HCT116 (cell line): ENCODE measurements around the gene GATA3. TPM values are rescaled to one million over a fixed set of nuclear protein-coding genes. Genes with fewer than 3 reads are reported as not detected.

ENCODE experiments used
- ATAC-seq: fragments of 200-7000 bp; cut with Tn5 transposase; 2 replicates; pipeline ENCODE4 v1.9.1; 2020; ENCODE audit warnings: mild to moderate bottlenecking, moderate library complexity
- BruUV-seq: library from RNA; stranded (reverse); fragments of 400-500 nt; replicated peaks from 2 replicates; lab custom pipeline; 2021; lab: Mats Ljungman, UMichigan
- CTCF ChIA-PET: fragments of 300-600 bp; sonication (Branson Sonifier 250); formaldehyde crosslinking; loops from one replicate; lab custom pipeline; 2021; ENCODE audit warnings: antibody characterized with exemption; lab: Charles Lee
- POLR2A ChIA-PET: fragments of 300-600, 350-600 bp; sonication (Branson Sonifier 250); formaldehyde crosslinking; loops from one replicate; lab custom pipeline; 2021; ENCODE audit warnings: antibody characterized with exemption; lab: Charles Lee
- RAD21 ChIA-PET, 2 experiments: fragments of 300-600 bp; sonication (Branson Sonifier 250); formaldehyde crosslinking; loops; one replicate each; lab custom pipeline; 2023; ENCODE audit warnings: low total read pairs in 2 of 2; ENCODE audit not compliant: uncharacterized antibody in 2 of 2, unreplicated experiment in 2 of 2, low non-redundant PET in 1 of 2; lab: Charles Lee
- DNase-seq: peaks from one replicate; pipeline ENCODE4 v3.0.0-alpha.2; 2010; ENCODE audit warnings: low read depth, low spot score
- H2AFZ ChIP-seq: fragments of 200-600 bp; shearing (Covaris generic), sonication (generic); 2 replicates; pipeline ENCODE4 v1.6.1; 2017; ENCODE audit warnings: low read depth, mixed run types, mixed read lengths, antibody characterized with exemption, low read length; ENCODE audit not compliant: poor library complexity, severe bottlenecking
- H3K27ac ChIP-seq: 2 replicates; pipeline ENCODE4 v1.5.1; 2012; ENCODE audit warnings: low read depth, low read length
- H3K27me3 ChIP-seq: fragments of 200-600 bp; sonication (generic); 2 replicates; pipeline ENCODE4 v1.6.1; 2016; ENCODE audit warnings: mixed run types, low read length, mixed read lengths; ENCODE audit not compliant: insufficient read depth
- H3K36me3 ChIP-seq, 2 experiments: fragments of 200-500 bp in 1 of 2; fragments of 200-600 bp in 1 of 2; sonication (Bioruptor generic) in 1 of 2; sonication (generic) in 1 of 2; 2 replicates each; pipeline versions ENCODE4 v1.5.1 to v1.6.1; 2014 to 2016; ENCODE audit warnings: low read length in 2 of 2, inconsistent platforms in 1 of 2, mixed read lengths in 1 of 2, mixed run types in 1 of 2; ENCODE audit not compliant: insufficient read depth in 2 of 2, control insufficient read depth in 1 of 2
- H3K4me1 ChIP-seq, 2 experiments: fragments of 200-600 bp in 1 of 2; sonication (generic) in 1 of 2; 2 replicates each; pipeline versions ENCODE4 v1.5.1 to v1.6.1; 2012 to 2017; ENCODE audit warnings: low read length in 2 of 2, inconsistent platforms in 1 of 2, mild to moderate bottlenecking in 1 of 2, mixed read lengths in 1 of 2, mixed run types in 1 of 2, moderate library complexity in 1 of 2; ENCODE audit not compliant: insufficient read depth in 2 of 2, control insufficient read depth in 1 of 2
- H3K4me2 ChIP-seq: fragments of 200-600 bp; sonication (generic); 2 replicates; pipeline ENCODE4 v1.6.1; 2017; ENCODE audit warnings: mixed run types, low read length, mixed read lengths
- H3K4me3 ChIP-seq, 2 experiments: fragments of 200-600 bp in 1 of 2; sonication (generic) in 1 of 2; replicated peaks in 1 of 2; 2 replicates each; pipeline ENCODE4 v1.5.1; 2011 to 2016; ENCODE audit warnings: low read length in 2 of 2, control low read depth in 1 of 2, low read depth in 1 of 2, mild to moderate bottlenecking in 1 of 2, mixed read lengths in 1 of 2, mixed run types in 1 of 2
- H3K79me2 ChIP-seq: fragments of 200-600 bp; sonication (generic); 2 replicates; pipeline ENCODE4 v1.6.1; 2017; ENCODE audit warnings: mild to moderate bottlenecking, mixed run types, low read length, moderate library complexity, mixed read lengths; ENCODE audit not compliant: insufficient read depth
- H3K9ac ChIP-seq: fragments of 200-600 bp; sonication (generic); 2 replicates; pipeline ENCODE4 v1.6.1; 2016; ENCODE audit warnings: low read length, mixed read lengths
- H3K9me2 ChIP-seq: fragments of 200-600 bp; sonication (generic), shearing (Covaris generic); 2 replicates; pipeline ENCODE4 v1.6.1; 2017; ENCODE audit warnings: mixed run types, mild to moderate bottlenecking, moderate library complexity; ENCODE audit not compliant: insufficient read depth
- H3K9me3 ChIP-seq, 2 experiments: fragments of 200-500 bp in 1 of 2; fragments of 200-600 bp in 1 of 2; sonication (Bioruptor generic) in 1 of 2; sonication (generic) in 1 of 2; 2 replicates each; pipeline ENCODE4 v1.6.1; 2014 to 2017; ENCODE audit warnings: low read length in 2 of 2, mixed read lengths in 2 of 2, inconsistent platforms in 1 of 2, low read depth in 1 of 2, mild to moderate bottlenecking in 1 of 2, mixed run types in 1 of 2, moderate library complexity in 1 of 2; ENCODE audit not compliant: control insufficient read depth in 1 of 2, insufficient read depth in 1 of 2
- H4K20me1 ChIP-seq: fragments of 200-600 bp; sonication (generic), shearing (Covaris generic); 2 replicates; pipeline ENCODE4 v1.6.1; 2017; ENCODE audit warnings: mixed run types, mild to moderate bottlenecking, moderate library complexity; ENCODE audit not compliant: insufficient read depth
- CEBPB ChIP-seq: IDR thresholded peaks from 2 replicates; pipeline ENCODE4 v1.6.1; 2012; ENCODE audit warnings: low read depth
- EGR1 ChIP-seq: IDR thresholded peaks from 2 replicates; pipeline ENCODE4 v1.6.1; 2012; ENCODE audit warnings: low read depth
- EZH2phosphoT487 ChIP-seq: fragments of 200-600 bp; IDR thresholded peaks from 2 replicates; pipeline ENCODE4 v1.6.1; 2018; ENCODE audit warnings: antibody characterized with exemption, borderline replicate concordance
- FOSL1 ChIP-seq: IDR thresholded peaks from 2 replicates; pipeline ENCODE4 v1.6.1; 2012; ENCODE audit warnings: low read depth
- JUND ChIP-seq: IDR thresholded peaks from 2 replicates; pipeline ENCODE4 v1.6.1; 2012
- POLR2A ChIP-seq: IDR thresholded peaks from 2 replicates; pipeline ENCODE4 v1.7.0; 2011; ENCODE audit warnings: borderline replicate concordance; ENCODE audit not compliant: insufficient read depth, insufficient read length; ENCODE audit errors: extremely low read depth
- RAD21 ChIP-seq: IDR thresholded peaks from 2 replicates; pipeline ENCODE4 v1.6.1; 2012; ENCODE audit warnings: low read depth, mild to moderate bottlenecking
- SP1 ChIP-seq: IDR thresholded peaks from 2 replicates; pipeline ENCODE4 v1.6.1; 2012; ENCODE audit warnings: low read depth
- SRF ChIP-seq: IDR thresholded peaks from 2 replicates; pipeline ENCODE4 v1.6.1; 2012; ENCODE audit warnings: low read depth
- ZNF274 ChIP-seq: fragments of 200-500 bp; sonication (Bioruptor generic); IDR thresholded peaks from 2 replicates; pipeline ENCODE4 v1.6.1; 2014; ENCODE audit warnings: mild to moderate bottlenecking, low read depth, low read length, inconsistent platforms
- intact Hi-C: fragments of 100-400 bp; cut with micrococcal nuclease; formaldehyde crosslinking; loops from 2 replicates; pipeline ENCODE4 v1.10.0; 2022
- total RNA-seq: library from RNA; stranded (reverse); gene quantifications from one replicate; pipeline ENCODE4 v1.2.1, GENCODE V29; 2021; ENCODE audit not compliant: unreplicated experiment
- TF ChIP-seq, protein P1 (sequence below): IDR thresholded peaks from 2 replicates; pipeline ENCODE4 v1.6.1; 2011; ENCODE audit warnings: mild to moderate bottlenecking, low read length, moderate library complexity; ENCODE audit not compliant: insufficient replicate concordance; ENCODE audit errors: extremely low read depth
- TF ChIP-seq, protein P2 (sequence below), 3 experiments: fragments of 200-600 bp in 1 of 3; sonication (generic) in 1 of 3; IDR thresholded peaks in 2 of 3; conservative IDR thresholded peaks in 1 of 3; 2 replicates each; pipeline ENCODE4 v1.5.1; 2012 to 2017; ENCODE audit warnings: low read depth in 2 of 3, low read length in 2 of 3, antibody characterized with exemption in 1 of 3, borderline replicate concordance in 1 of 3, control low read depth in 1 of 3, mild to moderate bottlenecking in 1 of 3, mixed read lengths in 1 of 3, mixed run types in 1 of 3, moderate library complexity in 1 of 3; ENCODE audit not compliant: insufficient read depth in 1 of 3
- TF ChIP-seq, protein P3 (sequence below): IDR thresholded peaks from 2 replicates; pipeline ENCODE4 v1.6.1; 2012; ENCODE audit warnings: low read depth

GATA3 gene
- total RNA-seq, 1 experiment from 2014 or later: 2.7 TPM

DNA sequence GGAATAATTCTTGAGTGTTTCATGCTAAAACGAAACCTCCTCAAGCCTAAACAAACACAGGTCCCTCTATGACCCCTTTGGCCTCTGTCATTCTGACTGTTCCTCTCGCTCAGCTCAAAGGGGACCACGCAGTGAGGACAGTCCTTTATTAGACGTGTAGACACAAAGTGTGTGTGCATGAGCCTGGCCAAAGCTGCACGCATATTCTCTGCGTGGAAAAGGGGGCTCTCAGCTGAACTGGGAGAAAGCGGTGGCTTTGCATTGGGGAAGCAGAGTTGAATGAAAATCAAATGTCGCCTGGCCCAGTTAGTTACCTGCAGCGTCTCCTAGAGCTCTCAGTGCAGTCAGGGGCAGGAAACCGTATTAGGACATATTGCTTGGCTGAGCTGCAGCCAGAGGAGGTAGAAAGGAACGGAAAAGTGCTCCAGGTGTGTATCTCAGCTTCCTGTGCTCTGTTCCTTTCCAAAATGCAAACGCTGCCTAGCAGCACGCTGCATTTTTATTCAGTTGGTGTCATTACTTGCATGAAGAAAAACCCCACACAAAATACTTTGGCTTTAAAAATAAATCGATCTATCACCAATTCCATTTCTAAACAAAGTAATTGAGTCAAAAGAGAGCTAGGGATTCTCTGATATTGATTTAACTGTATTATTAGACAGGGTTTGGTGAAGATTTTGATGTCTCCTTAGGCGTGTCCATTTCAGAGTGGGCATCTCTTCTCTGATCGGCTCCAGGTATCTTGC lies 4.9 kb downstream of the GATA3 start:
- Histone ChIP-seq H3K4me2 (no peak overlapping the region), H3K9me3 (no peaks in the 10 kb centered on the region)
- ATAC-seq: no peak

More for the DNA sequence above, 4.9 kb downstream of the GATA3 start:
- TF ChIP-seq, protein P1, sequence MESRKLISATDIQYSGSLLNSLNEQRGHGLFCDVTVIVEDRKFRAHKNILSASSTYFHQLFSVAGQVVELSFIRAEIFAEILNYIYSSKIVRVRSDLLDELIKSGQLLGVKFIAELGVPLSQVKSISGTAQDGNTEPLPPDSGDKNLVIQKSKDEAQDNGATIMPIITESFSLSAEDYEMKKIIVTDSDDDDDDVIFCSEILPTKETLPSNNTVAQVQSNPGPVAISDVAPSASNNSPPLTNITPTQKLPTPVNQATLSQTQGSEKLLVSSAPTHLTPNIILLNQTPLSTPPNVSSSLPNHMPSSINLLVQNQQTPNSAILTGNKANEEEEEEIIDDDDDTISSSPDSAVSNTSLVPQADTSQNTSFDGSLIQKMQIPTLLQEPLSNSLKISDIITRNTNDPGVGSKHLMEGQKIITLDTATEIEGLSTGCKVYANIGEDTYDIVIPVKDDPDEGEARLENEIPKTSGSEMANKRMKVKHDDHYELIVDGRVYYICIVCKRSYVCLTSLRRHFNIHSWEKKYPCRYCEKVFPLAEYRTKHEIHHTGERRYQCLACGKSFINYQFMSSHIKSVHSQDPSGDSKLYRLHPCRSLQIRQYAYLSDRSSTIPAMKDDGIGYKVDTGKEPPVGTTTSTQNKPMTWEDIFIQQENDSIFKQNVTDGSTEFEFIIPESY: no peak
- TF ChIP-seq CEBPB (no peak), JUND (no peak), SRF (no peak), RAD21 (no peak), EZH2phosphoT487 (no peak), SP1 (no peak), POLR2A (no peak), EGR1 (no peak), ZNF274 (no peak), FOSL1 (no peak)
- TF ChIP-seq, protein P2, sequence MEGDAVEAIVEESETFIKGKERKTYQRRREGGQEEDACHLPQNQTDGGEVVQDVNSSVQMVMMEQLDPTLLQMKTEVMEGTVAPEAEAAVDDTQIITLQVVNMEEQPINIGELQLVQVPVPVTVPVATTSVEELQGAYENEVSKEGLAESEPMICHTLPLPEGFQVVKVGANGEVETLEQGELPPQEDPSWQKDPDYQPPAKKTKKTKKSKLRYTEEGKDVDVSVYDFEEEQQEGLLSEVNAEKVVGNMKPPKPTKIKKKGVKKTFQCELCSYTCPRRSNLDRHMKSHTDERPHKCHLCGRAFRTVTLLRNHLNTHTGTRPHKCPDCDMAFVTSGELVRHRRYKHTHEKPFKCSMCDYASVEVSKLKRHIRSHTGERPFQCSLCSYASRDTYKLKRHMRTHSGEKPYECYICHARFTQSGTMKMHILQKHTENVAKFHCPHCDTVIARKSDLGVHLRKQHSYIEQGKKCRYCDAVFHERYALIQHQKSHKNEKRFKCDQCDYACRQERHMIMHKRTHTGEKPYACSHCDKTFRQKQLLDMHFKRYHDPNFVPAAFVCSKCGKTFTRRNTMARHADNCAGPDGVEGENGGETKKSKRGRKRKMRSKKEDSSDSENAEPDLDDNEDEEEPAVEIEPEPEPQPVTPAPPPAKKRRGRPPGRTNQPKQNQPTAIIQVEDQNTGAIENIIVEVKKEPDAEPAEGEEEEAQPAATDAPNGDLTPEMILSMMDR (IDR thresholded peaks at IDR 0.05 in 2 of 3, conservative IDR thresholded peaks at IDR 0.05 in 1 of 3; ENCODE audit: borderline replicate concordance in 1 of 3, insufficient read depth in 1 of 3, low read depth in 2 of 3, low read length in 2 of 3): no peak
- TF ChIP-seq, protein P3, sequence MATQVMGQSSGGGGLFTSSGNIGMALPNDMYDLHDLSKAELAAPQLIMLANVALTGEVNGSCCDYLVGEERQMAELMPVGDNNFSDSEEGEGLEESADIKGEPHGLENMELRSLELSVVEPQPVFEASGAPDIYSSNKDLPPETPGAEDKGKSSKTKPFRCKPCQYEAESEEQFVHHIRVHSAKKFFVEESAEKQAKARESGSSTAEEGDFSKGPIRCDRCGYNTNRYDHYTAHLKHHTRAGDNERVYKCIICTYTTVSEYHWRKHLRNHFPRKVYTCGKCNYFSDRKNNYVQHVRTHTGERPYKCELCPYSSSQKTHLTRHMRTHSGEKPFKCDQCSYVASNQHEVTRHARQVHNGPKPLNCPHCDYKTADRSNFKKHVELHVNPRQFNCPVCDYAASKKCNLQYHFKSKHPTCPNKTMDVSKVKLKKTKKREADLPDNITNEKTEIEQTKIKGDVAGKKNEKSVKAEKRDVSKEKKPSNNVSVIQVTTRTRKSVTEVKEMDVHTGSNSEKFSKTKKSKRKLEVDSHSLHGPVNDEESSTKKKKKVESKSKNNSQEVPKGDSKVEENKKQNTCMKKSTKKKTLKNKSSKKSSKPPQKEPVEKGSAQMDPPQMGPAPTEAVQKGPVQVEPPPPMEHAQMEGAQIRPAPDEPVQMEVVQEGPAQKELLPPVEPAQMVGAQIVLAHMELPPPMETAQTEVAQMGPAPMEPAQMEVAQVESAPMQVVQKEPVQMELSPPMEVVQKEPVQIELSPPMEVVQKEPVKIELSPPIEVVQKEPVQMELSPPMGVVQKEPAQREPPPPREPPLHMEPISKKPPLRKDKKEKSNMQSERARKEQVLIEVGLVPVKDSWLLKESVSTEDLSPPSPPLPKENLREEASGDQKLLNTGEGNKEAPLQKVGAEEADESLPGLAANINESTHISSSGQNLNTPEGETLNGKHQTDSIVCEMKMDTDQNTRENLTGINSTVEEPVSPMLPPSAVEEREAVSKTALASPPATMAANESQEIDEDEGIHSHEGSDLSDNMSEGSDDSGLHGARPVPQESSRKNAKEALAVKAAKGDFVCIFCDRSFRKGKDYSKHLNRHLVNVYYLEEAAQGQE: no peak
- TF ChIP-seq, all 23 proteins: peak for 0
- no peaks in the 10 kb centered on the region for H4K20me1 ChIP-seq
- H3K27me3 ChIP-seq: no peaks in the 10 kb centered on the region
- no peaks in the 10 kb centered on the region for H3K9me2 ChIP-seq
- H2AFZ ChIP-seq: no peak overlapping the region
- H3K9ac ChIP-seq: no peak overlapping the region
- no peak for DNase-seq
- POLR2A ChIA-PET: no interaction called here
- intact Hi-C loops: no loop called here
- CTCF ChIA-PET: no interaction called here
- no peak overlapping the region for H3K4me3 ChIP-seq
- no peaks in the 10 kb centered on the region for H3K4me1 ChIP-seq
- H3K79me2 ChIP-seq: no peaks in the 10 kb centered on the region
- no peak overlapping the region for H3K27ac ChIP-seq
- RAD21 ChIA-PET: no interaction called here
- BruUV-seq: no TSS peak
- no peaks in the 10 kb centered on the region for H3K36me3 ChIP-seq
